ENCODE measurements around the gene COPG2.
"Not testable (repeated sequence)": the region's sequence is repeated elsewhere in the genome, so short reads cannot be mapped to it uniquely, and the experiment has no call there.

COPG2 gene

GRCh38 chr7:130650611-130651120 lies 17.9 kb downstream of the COPG2 start:
- no peak for DNase-seq (ENCODE audit: low read depth)

DNA sequence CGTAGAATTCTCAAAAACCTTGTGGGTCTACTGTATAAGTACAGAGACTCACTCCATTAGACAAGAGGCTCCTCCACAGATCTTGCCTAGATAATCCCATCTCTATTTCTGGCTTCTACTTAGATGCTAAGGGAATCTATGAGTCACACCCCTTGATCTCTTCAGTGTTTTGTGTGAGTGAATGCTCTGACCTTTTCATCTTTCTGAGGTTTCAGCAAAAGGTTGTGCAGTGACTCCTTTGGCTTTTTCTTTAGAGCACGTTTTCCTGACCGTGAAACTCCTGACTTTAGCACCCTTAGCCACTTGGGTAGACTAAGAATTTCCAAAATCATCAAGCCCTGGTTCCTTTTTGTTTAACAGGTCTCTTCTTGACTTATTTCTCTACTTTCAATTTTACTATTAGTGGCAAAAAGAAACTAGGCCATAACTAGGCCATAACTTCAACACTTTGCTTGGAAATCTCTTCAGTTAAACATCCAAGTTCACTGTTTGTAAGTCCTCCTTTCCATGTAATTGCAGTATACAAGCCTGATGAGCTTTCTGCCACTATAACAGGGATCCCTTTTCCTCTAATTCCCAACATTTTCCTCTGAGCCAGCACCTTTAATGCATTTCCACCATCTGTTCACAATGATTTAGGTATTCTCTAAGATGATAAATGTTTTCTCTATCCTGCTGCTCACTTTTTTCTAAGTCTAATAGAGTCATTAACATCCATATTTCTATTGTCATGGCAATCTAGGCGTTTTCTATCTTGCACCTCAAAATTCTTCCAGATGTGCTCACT lies 19.4 kb downstream of the COPG2 start:
- no peak for DNase-seq (ENCODE audit: low read depth)

DNA sequence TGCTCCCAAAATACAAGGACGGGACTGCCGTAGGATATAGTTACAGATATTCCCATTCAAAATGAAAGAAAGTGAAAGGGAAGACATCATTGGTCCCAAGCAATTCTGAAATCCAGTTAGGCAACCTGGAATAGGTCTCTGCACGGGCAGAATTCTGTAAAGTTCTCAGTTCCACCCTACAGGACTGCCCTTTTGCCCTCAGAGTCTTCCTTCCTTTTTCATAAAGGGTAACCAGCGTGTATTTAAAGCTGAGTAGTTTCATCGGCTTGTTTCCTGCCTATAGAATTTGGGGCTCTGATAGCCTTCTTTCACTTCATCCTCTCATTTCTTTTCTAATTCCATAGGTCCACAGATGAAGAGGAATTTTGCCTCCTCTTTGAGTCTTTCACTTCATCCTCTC lies 20.0 kb downstream of the COPG2 start:
- no peak for DNase-seq (ENCODE audit: low read depth)

GRCh38 chr7:130642383-130642782 lies 26.2 kb downstream of the COPG2 start:
- DNase-seq (ENCODE audit: low read depth): no peak

- DNase-seq (ENCODE audit: low read depth): no peak
Measured at GRCh38 chr7:130641497-130641896, 27.1 kb downstream of the COPG2 start.

- no peak for DNase-seq (ENCODE audit: low read depth)
Measured at GRCh38 chr7:130641040-130641439, 27.5 kb downstream of the COPG2 start.

GRCh38 chr7:130639388-130639787 lies 29.2 kb downstream of the COPG2 start:
- DNase-seq (ENCODE audit: low read depth): no peak

DNA sequence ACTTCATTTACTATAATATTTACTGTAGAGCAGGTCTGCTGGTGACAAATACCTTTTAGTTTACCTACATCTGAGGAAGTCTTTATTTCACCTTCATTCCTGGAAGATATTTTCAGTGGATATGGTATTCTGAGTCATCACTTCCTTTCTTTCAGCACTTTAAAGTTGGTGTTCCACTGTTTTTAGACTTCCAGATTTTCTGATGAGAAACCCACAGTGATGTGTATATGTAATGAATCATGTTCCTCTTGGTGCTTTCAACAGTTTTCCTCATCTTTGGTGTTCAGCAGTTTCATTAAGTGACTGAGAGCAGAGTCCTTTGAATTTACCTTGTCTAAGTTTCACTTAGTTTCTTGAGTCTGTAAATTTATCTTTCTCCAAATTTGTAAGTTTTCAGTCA lies 36.4 kb downstream of the COPG2 start:
- DNase-seq (ENCODE audit: low read depth): no peak

DNA sequence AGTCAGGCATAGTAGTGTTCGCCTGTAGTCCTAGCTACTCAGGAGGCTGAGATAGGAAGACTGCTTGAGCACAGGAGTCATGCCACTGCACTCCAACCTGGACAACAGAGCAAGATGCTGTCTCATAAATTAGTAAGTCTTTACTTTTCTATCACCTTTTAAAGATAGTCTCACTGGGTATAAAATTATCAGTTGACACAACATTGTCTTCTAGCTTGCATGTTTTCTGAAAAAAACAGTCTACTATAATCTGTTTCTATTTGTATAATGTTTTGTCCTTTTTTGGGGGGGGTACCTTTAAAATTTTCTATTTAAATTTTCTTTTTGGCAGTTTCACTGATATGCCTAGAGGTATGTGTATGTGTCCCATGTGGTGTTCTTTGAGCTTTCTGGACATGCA lies 39.6 kb downstream of the COPG2 start:
- no peak for DNase-seq (ENCODE audit: low read depth)

GRCh38 chr7:130627775-130628174 lies 40.8 kb downstream of the COPG2 start:
- no peak for DNase-seq (ENCODE audit: low read depth)

- no peak for DNase-seq (ENCODE audit: low read depth)
Measured at GRCh38 chr7:130622866-130623265, 45.7 kb downstream of the COPG2 start.

DNA sequence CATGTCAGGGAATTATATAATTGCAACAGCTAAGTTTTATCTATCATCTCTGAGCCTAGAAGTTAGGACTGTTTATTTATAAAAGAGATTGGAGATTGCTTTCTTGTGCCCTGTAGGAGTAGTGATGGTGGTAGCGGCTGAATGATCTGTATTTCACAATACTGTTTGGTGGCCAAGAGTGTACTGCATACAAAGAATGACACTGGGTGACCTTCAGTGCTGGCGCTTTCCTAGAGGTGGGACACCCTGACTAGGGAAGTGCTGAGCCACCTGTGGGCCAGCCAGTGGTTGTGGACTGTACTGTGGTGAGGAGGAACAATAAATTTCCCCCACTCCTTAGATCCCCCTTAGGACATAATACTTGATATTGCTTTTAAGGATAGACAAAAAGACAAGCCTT lies 53.0 kb downstream of the COPG2 start:
- DNase-seq (ENCODE audit: low read depth): no peak

GRCh38 chr7:130614449-130614848 lies 54.1 kb downstream of the COPG2 start:
- no peak for DNase-seq (ENCODE audit: low read depth)

GRCh38 chr7:130611218-130611617 lies 57.3 kb downstream of the COPG2 start:
- DNase-seq (ENCODE audit: low read depth): no peak

- not testable (repeated sequence) for DNase-seq (ENCODE audit: low read depth)
Measured at GRCh38 chr7:130607066-130607465, 61.5 kb downstream of the COPG2 start.

DNA sequence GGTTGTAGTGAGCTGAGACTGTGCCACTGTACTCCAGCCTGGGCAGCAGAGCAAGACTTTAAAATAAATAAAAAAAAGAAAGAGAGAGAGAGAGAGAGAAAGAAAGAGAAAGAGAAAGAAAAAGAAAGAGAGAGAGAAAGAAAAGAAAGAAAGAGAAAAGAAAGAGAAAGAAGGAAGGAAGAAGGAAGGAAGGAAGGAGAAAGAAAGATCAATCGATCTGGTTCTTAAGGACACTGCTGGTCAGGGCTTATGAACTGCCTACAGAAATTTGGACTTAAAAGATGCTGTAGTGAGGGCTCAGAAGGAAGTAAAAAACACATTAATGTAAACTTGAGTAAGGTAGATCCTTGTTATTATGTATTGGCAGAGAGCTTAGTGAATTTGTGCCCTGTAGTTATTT lies 62.4 kb downstream of the COPG2 start:
- no peak for DNase-seq (ENCODE audit: low read depth)

GRCh38 chr7:130598056-130598455 lies 70.5 kb downstream of the COPG2 start:
- DNase-seq (ENCODE audit: low read depth): no peak

GRCh38 chr7:130595986-130596385 lies 72.6 kb downstream of the COPG2 start:
- no peak for DNase-seq (ENCODE audit: low read depth)

GRCh38 chr7:130593033-130593432 lies 75.5 kb downstream of the COPG2 start:
- DNase-seq (ENCODE audit: low read depth): no peak

DNA sequence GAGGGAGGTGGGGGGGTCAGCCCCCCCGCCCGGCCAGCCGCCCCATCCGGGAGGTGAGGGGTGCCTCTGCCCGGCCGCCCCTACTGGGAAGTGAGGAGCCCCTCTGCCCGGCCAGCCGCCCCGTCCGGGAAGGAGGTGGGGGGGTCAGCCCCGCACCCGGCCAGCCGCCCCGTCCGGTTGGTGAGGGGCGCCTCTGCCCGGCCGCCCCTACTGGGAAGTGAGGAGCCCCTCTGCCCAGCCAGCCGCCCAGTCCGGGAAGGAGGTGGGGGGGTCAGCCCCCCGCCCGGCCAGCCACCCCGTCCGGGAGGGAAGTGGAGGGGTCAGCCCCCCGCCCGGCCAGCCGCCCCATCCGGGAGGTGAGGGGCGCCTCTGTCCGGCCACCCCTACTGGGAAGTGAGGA lies 77.1 kb downstream of the COPG2 start:
- DNase-seq (ENCODE audit: low read depth): not testable (repeated sequence)

DNA sequence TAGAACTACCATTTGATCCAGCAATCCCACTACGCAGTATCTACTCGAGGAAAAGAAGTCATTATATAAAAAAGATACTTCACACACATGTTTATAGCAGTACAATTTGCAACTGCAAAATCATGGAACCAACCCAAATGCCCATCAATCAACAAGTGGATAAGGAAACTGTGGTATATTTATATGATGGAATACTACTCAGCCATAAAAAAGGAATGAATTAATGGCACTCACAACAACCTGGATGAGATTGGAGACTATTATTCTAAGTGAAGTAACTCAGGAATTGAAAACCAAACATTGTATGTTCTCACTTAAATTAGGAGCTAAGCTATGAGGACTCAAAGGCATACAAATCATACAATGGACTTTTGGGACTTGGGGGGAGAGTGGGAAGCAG lies 82.6 kb downstream of the COPG2 start:
- not testable (repeated sequence) for DNase-seq (ENCODE audit: low read depth)

DNA sequence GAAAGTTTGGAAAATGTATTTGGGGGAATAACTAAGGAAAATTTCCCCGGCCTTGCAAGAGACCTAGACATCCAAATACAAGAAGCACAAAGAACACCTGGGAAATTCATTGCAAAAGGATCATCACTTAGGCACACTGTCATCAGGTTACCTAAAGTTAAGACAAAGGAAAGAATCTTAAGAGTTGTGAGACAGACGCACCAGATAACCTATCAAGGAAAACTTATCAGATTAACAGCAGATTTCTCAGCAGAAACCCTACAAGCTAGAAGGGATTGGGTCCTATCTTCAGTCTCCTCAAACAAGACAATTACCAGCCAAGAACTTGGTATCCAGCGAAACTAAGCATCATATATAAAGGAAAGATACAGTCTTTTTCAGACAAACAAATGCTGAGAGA lies 93.4 kb downstream of the COPG2 start:
- not testable (repeated sequence) for DNase-seq (ENCODE audit: low read depth)

DNA sequence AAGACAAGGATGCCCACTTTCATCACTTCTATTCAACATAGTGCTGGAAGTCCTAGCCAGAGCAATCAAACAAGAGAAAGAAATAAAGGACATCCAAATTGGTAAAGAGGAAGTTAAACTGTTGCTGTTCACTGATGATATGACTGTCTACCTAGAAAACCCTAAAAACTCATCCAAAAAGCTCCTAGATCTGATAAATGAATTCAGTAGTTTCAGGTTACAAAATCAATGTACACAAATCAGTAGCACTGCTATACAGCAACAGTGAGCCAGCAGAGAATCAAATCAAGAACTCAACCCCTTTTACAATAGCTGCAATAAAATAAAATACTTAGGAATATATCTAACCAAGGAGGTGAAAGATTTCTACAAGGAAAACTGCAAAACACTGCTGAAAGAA lies 98.4 kb downstream of the COPG2 start:
- not testable (repeated sequence) for DNase-seq (ENCODE audit: low read depth)

DNA sequence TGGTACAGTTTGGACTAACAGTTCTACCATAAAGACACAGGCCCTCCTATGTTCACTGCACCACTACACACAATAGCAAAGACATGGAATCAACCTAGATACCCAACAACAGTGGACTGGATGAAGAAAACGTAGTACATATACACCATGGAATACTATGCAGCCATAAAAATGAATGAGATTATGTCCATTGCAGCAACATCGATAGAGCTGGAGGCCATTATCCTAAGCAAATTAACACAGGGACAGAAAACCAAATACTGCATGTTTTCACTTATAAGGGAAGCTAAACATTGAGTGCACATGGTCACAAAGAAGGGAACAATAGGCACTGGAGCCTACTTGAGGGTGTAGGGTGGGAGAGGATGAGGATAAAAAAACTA lies 101.7 kb downstream of the COPG2 start:
- DNase-seq (ENCODE audit: low read depth): no peak

Data from activated T-helper 9 cell treated with anti-CD3 and anti-CD28 coated beads, Interleukin-2, amount 50 U/mL, for 16 hours (primary cell).